Stimulated activated CD4-positive, alpha-beta T cell treated with anti-CD3 and anti-CD28 coated beads, Interleukin-2, amount 100 ng/mL, for 48 hours (primary cell): ENCODE measurements around the gene CGB7.

ENCODE experiments used
- DNase-seq, 2 donors: peaks; one replicate each; pipeline ENCODE4 v3.0.0-alpha.2; 2020

Gene CGB7

DNA sequence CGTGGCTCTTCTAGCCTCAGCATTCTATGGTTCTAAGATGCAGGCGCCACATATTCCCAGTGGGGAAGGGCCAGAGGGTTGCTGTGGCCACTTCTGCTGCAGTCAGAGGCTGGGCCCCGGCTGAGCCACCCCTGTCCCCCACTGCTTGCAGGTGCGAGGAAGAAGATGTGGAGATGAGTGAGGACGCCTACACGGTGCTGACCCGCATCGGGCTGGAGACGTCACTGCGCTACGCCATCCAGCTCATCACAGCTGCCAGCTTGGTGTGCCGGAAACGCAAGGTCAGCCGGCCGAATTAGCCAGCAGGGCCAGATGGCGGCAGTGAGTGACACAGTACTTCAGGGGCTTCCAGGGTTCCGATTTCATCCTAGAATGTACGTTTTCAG, 42.7 kb downstream of the CGB7 start:
- no peak for DNase-seq

DNA sequence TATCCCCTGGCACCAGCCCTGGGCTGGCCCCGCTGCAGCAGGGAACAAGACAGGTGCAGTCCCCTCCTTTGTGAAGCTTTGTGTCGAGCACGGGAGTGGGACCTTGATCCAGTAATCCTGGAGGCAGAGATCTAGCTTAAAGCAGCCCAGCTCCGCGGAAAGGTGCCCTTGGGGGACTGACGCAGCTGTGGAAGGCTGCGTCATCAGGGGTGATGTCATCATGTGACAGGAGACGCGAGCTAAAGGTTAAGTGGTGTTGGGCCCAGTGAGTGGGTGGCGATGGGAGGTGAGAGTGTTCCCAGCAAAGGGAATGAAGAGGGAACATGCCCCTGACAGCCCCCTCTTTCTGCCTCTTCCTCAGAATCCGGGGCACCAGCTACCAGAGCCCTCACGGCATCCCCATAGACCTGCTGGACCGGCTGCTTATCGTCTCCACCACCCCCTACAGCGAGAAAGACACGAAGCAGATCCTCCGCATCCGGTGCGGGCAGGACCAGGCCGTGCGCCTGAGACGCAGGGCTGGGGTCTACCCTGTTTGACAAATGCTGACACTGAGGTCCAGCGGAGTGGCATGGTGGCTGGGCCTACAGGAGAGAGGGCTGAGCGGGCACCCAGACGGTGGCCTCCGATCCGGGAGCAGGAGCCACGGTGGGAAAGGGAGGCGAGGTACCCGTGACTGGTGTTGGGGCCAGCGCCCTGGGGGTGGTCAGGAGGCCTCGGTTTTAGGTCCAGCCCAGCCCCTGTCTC, 43.3 kb downstream of the CGB7 start:
- DNase-seq = no peak

DNA sequence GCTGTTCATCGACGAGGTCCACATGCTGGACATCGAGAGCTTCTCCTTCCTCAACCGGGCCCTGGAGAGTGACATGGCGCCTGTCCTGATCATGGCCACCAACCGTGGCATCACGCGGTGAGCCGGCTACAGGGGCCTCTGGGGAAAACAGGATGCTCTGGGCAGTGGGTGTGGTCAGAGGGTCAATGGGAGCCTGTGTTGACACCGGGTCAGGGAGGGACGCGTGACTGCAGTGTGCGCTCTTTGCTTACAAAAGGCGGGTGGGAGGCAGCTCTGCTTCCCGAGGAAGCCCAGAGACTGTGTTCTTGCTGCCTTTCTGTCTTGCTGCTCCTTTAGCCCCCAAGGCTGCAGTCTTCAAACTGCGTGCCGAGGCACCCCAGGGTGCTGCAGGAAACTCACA, 46.4 kb downstream of the CGB7 start:
- DNase-seq = no peak

DNA sequence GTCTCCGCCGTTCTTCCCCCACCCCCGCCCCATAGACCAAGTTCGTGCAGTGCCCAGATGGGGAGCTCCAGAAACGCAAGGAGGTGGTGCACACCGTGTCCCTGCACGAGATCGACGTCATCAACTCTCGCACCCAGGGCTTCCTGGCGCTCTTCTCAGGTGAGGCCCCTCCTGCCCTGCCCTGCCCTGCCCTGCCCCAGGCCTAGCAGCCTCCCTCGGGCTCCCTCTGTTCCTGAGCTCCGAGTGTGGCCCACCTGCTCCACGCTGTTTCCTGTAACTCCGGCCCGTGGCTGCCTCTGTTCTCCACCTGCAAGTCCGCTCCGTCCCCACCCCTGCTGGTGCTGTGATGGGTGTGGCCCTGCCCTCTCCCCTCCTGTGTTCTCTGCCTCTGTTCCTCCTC, 47.1 kb downstream of the CGB7 start:
- no peak for DNase-seq

DNA sequence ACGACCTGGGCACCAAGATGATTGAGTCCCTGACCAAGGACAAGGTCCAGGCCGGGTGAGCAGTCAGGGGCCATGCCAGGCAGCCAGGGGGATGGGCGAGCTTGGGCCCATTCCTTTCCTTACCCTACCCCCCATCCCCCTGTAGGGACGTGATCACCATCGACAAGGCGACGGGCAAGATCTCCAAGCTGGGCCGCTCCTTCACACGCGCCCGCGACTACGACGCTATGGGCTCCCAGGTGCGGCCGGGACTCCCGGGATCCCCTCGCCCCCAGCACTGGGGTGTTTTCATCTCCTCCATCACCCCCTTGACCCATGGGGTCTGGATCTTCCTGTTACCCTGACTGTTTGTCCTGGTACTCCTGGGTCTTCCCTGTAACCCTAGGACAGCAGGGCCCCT, 47.7 kb downstream of the CGB7 start:
- DNase-seq = no peak

DNA sequence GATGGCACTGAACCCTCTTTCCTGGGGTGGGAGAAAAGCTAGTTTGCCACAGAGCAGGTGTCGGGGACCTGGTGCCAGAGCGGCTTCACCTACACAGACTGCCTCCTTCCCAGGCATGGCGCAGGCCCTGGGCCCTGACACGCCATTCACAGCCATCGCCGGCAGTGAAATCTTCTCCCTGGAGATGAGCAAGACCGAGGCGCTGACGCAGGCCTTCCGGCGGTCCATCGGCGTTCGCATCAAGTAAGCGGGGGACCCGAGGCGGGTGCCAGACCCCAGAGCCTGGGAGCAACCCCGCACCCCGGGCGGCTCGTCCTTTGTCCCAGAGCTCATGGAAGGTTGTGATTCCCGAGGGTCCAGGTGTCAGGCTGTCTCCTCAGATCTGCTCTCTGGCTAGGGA, 50.6 kb downstream of the CGB7 start:
- no peak for DNase-seq

DNA sequence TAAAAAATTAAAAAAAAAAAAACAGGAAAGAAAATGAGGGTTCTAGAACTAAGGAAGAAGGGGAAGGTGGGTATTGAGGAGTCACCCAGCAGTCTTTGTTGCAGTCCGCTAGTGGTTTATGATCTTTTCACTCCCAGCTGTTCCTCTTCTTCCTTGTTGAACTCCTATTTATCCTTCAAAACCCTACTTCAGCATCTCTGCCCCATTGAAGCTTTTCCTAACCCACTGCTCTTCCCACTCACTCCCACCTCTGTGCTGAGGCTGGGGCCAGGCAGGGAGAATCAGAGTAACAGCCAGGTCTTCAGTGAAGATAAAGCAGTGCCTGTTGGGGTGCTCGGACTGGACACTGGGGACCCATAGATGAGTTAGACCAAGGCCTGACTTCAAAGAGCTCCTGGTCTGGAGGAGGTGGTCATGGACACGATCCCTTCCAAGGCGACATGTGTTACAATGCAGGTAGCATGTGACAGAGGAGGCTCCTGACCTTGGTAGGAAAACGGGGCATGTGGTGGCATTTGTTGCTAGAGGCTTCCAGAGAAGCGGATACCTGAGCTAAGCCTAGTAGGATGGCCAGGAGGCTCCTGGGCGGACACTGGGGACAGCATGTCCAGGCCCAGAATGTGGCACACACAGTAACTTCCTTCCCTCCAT, 52.5 kb downstream of the CGB7 start:
- no peak for DNase-seq
